Liver (tissue), 3 donors: Measurements from ENCODE around the gene TFB1M.

Experiments used
- FOXA2 ChIP-seq: IDR thresholded peaks from 2 replicates; pipeline ENCODE4 v1.6.1; 2016; ENCODE audit warnings: antibody characterized with exemption
- GABPA ChIP-seq, 2 donors: IDR thresholded peaks in 1 of 2; conservative IDR thresholded peaks in 1 of 2; 2 replicates each; pipeline ENCODE4 v1.6.1; 2016; ENCODE audit warnings: antibody characterized with exemption in 2 of 2, mild to moderate bottlenecking in 1 of 2, moderate library complexity in 1 of 2
- HNF4A ChIP-seq, 2 donors: conservative IDR thresholded peaks; 2 replicates each; pipeline ENCODE4 v1.6.1; 2016; ENCODE audit warnings: antibody characterized with exemption in 2 of 2, mild to moderate bottlenecking in 2 of 2
- JUND ChIP-seq, 2 donors: IDR thresholded peaks; 2 replicates each; pipeline ENCODE4 v1.6.1; 2016; ENCODE audit warnings: antibody characterized with exemption in 2 of 2
- NR2F2 ChIP-seq: IDR thresholded peaks from 2 replicates; pipeline ENCODE4 v1.6.1; 2016; ENCODE audit warnings: antibody characterized with exemption
- RAD21 ChIP-seq, 2 donors: IDR thresholded peaks; 2 replicates each; pipeline ENCODE4 v1.6.1; 2016; ENCODE audit warnings: antibody characterized with exemption in 2 of 2, mild to moderate bottlenecking in 2 of 2
- SP1 ChIP-seq: IDR thresholded peaks from 2 replicates; pipeline ENCODE4 v1.6.1; 2018; ENCODE audit warnings: antibody characterized with exemption, mild to moderate bottlenecking
- TAF1 ChIP-seq: conservative IDR thresholded peaks from 2 replicates; pipeline ENCODE4 v1.6.1; 2016; ENCODE audit warnings: antibody characterized with exemption, mild to moderate bottlenecking
- TF ChIP-seq, protein P1 (sequence below): fragments of 150-350 bp; IDR thresholded peaks from 2 replicates; pipeline ENCODE4 v1.5.1; 2017; ENCODE audit warnings: improper control_type of control experiment, low read depth, low read length; ENCODE audit not compliant: missing input control
- TF ChIP-seq, protein P2 (sequence below): IDR thresholded peaks from 2 replicates; pipeline ENCODE4 v1.6.1; 2016; ENCODE audit warnings: antibody characterized with exemption
- donor health status: healthy.
- donor health status: healthy.

DNA sequence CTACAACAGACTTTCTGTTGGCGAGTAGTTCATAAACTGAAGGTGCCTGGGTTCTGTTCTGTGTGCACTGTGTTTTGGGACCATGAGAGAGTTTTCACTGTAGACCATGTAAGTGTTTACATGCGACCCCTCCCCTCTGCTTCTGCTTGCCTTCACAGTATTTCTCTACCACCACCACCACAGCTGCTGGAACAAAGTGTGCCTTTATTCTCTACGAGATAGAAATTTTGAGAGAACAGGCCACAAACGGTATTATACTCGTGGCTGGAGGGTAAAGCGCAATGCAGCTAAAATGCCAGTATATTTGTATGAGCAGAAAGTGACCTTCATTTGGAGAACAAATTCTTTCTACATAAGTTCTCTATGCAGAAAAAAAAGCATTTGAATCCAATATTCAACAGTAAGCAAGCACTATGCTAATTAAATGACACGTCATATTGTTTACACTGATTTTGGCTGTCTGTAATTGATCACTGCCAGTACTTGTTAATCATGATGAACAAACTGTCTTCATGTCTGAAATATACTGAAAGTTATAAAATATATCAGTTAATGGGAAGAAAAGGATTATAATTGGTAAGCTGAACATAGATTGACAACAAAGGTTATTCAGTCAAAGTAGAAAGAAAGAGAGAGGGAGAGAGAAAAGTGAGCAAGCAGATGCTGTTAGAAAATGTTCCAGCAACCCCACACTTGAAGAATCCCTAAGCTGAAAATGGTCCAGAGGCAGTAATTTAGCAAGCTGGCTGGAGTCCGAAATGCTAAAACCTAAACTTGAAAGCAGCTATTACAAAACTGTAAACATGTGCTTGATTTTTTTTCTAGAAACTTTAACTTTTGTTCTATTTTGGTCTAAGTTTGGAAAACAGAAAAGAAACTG, 41.7 kb downstream of the TFB1M start:
- TF ChIP-seq, protein P1, sequence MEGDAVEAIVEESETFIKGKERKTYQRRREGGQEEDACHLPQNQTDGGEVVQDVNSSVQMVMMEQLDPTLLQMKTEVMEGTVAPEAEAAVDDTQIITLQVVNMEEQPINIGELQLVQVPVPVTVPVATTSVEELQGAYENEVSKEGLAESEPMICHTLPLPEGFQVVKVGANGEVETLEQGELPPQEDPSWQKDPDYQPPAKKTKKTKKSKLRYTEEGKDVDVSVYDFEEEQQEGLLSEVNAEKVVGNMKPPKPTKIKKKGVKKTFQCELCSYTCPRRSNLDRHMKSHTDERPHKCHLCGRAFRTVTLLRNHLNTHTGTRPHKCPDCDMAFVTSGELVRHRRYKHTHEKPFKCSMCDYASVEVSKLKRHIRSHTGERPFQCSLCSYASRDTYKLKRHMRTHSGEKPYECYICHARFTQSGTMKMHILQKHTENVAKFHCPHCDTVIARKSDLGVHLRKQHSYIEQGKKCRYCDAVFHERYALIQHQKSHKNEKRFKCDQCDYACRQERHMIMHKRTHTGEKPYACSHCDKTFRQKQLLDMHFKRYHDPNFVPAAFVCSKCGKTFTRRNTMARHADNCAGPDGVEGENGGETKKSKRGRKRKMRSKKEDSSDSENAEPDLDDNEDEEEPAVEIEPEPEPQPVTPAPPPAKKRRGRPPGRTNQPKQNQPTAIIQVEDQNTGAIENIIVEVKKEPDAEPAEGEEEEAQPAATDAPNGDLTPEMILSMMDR: no peak
- TF ChIP-seq SP1 (no peak), RAD21 (IDR thresholded peaks at IDR 0.05) (no peak), GABPA (IDR thresholded peaks at IDR 0.05 in 1 of 2, conservative IDR thresholded peaks at IDR 0.05 in 1 of 2) (no peak), NR2F2 (no peak), FOXA2 (no peak), JUND (IDR thresholded peaks at IDR 0.05) (no peak), TAF1 (no peak), HNF4A (conservative IDR thresholded peaks at IDR 0.05) (no peak)
- TF ChIP-seq, protein P2, sequence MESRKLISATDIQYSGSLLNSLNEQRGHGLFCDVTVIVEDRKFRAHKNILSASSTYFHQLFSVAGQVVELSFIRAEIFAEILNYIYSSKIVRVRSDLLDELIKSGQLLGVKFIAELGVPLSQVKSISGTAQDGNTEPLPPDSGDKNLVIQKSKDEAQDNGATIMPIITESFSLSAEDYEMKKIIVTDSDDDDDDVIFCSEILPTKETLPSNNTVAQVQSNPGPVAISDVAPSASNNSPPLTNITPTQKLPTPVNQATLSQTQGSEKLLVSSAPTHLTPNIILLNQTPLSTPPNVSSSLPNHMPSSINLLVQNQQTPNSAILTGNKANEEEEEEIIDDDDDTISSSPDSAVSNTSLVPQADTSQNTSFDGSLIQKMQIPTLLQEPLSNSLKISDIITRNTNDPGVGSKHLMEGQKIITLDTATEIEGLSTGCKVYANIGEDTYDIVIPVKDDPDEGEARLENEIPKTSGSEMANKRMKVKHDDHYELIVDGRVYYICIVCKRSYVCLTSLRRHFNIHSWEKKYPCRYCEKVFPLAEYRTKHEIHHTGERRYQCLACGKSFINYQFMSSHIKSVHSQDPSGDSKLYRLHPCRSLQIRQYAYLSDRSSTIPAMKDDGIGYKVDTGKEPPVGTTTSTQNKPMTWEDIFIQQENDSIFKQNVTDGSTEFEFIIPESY: no peak
